Endodermal cell (in vitro differentiated cells): ENCODE measurements around the gene RBM17. TPM values are rescaled to one million over a fixed set of nuclear protein-coding genes. Genes with fewer than 3 reads are reported as not detected.

Experiments
- DNase-seq: peaks from one replicate; pipeline ENCODE4 v3.0.0-alpha.2; 2017
- H3K27ac ChIP-seq: 2 replicates; pipeline ENCODE4 v1.5.1; 2013; ENCODE audit warnings: mild to moderate bottlenecking, low read depth, low read length, moderate library complexity
- H3K27me3 ChIP-seq: 2 replicates; pipeline ENCODE4 v1.6.1; 2013; ENCODE audit warnings: mild to moderate bottlenecking, low read length, moderate library complexity; ENCODE audit not compliant: insufficient read depth, control insufficient read depth, poor library complexity, severe bottlenecking
- H3K36me3 ChIP-seq: 2 replicates; pipeline ENCODE4 v1.7.0; 2013; ENCODE audit warnings: mild to moderate bottlenecking, low read length, moderate library complexity; ENCODE audit not compliant: control insufficient read depth, insufficient read depth
- H3K4me1 ChIP-seq: one replicate; pipeline ENCODE4 v1.7.0; 2013; ENCODE audit warnings: low read length; ENCODE audit not compliant: control insufficient read depth, insufficient read depth
- H3K4me3 ChIP-seq: 2 replicates; pipeline ENCODE4 v1.5.1; 2013; ENCODE audit warnings: mild to moderate bottlenecking, low read length, moderate library complexity
- H3K9ac ChIP-seq: 2 replicates; pipeline ENCODE4 v1.6.1; 2013; ENCODE audit warnings: mild to moderate bottlenecking, low read length, moderate library complexity; ENCODE audit not compliant: poor library complexity, severe bottlenecking; ENCODE audit errors: extremely low read depth
- H3K9me3 ChIP-seq: 2 replicates; pipeline ENCODE4 v1.6.1; 2013; ENCODE audit warnings: mild to moderate bottlenecking, low read length, moderate library complexity; ENCODE audit not compliant: control insufficient read depth
- H3K27ac Mint-ChIP-seq: 2 replicates; pipeline ENCODE4 v1.8.0; 2020; ENCODE audit warnings: mixed read lengths
- H3K27me3 Mint-ChIP-seq: 2 replicates; pipeline ENCODE4 v1.8.0; 2021; ENCODE audit warnings: mild to moderate bottlenecking, mixed read lengths; ENCODE audit not compliant: insufficient read depth
- H3K36me3 Mint-ChIP-seq: 2 replicates; pipeline ENCODE4 v1.8.0; 2020; ENCODE audit warnings: low read depth, mixed read lengths
- H3K4me1 Mint-ChIP-seq: 2 replicates; pipeline ENCODE4 v1.8.0; 2020; ENCODE audit warnings: mixed read lengths
- H3K4me3 Mint-ChIP-seq: 2 replicates; pipeline ENCODE4 v1.8.0; 2020; ENCODE audit warnings: mild to moderate bottlenecking, moderate library complexity, mixed read lengths
- H3K9me3 Mint-ChIP-seq: 2 replicates; pipeline ENCODE4 v1.8.0; 2020; ENCODE audit warnings: mild to moderate bottlenecking, mixed read lengths
- CTCF ChIP-seq: fragments of 200-600 bp; sonication (generic); conservative IDR thresholded peaks from 2 replicates; pipeline ENCODE4 v1.5.0; 2021; ENCODE audit warnings: antibody characterized with exemption, mild to moderate bottlenecking
- WGBS, 2 experiments: methylation state at CpG; one replicate each; pipeline versions ENCODE4 v1.1.5 to v1.1.7; 2013; ENCODE audit warnings: missing lambda C conversion rate in 2 of 2, mixed read lengths in 1 of 2; ENCODE audit not compliant: insufficient coverage in 1 of 2, insufficient read length in 1 of 2; 5-methylcytosine and 5-hydroxymethylcytosine counted together
- total RNA-seq, 2 donors: library from RNA; stranded (reverse); fragmentation: NEBNext Ultra II Directional in 1 of 2; extraction: Animal tissue kit (Norgen Biotek cat#: 25700) in 1 of 2; gene quantifications; 2 replicates in 1 of 2; 3 replicates in 1 of 2; pipeline ENCODE4 v1.2.1, GENCODE V29; 2021

Gene RBM17
- total RNA-seq, 2 donors from 2014 or later = 123 to 139 TPM

GRCh38 chr10:6142644-6143043, 53.8 kb downstream of the RBM17 start:
- Mint-ChIP-seq H3K27ac (no peak overlapping the region), H3K4me3 (no peak overlapping the region), H3K9me3 (no peaks in the 10 kb centered on the region), H3K27me3 (peaks cover 33% of the 10 kb centered on the region), H3K4me1 (peaks cover 16% of the 10 kb centered on the region), H3K36me3 (no peaks in the 10 kb centered on the region)
- H3K4me1 ChIP-seq = peaks cover 15% of the 10 kb centered on the region
- H3K27ac ChIP-seq = no peak overlapping the region
- no peaks in the 10 kb centered on the region for H3K9me3 ChIP-seq
- H3K36me3 ChIP-seq = no peaks in the 10 kb centered on the region
- WGBS, 2 experiments = 87 to 95% methylated on average over 6 to 7 of the region's 7 CpGs
- no peaks in the 10 kb centered on the region for H3K27me3 ChIP-seq
- no peak for TF ChIP-seq CTCF
- no peak overlapping the region for H3K9ac ChIP-seq
- DNase-seq = no peak
- no peak overlapping the region for H3K4me3 ChIP-seq

- Histone ChIP-seq H3K9me3 (no peaks in the 10 kb centered on the region), H3K36me3 (no peaks in the 10 kb centered on the region), H3K27ac (no peak overlapping the region), H3K27me3 (no peaks in the 10 kb centered on the region), H3K4me1 (peaks cover 15% of the 10 kb centered on the region), H3K4me3 (no peak overlapping the region), H3K9ac (no peak overlapping the region)
- Mint-ChIP-seq H3K27me3 (peaks cover 29% of the 10 kb centered on the region), H3K36me3 (no peaks in the 10 kb centered on the region), H3K4me3 (no peak overlapping the region), H3K9me3 (no peaks in the 10 kb centered on the region), H3K4me1 (peaks cover 16% of the 10 kb centered on the region), H3K27ac (no peak overlapping the region)
- DNase-seq = no peak
- WGBS, 2 experiments = 90 to 92% methylated on average over 9 to 13 of the region's 13 CpGs
- no peak for TF ChIP-seq CTCF
Observed at GRCh38 chr10:6143181-6143580, 54.3 kb downstream of the RBM17 start.

GRCh38 chr10:6144406-6145165, 55.8 kb downstream of the RBM17 start:
- DNase-seq = peak; percentile 92
- no peak for TF ChIP-seq CTCF
- no peaks in the 10 kb centered on the region for H3K9me3 ChIP-seq
- peaks cover 15% of the 10 kb centered on the region for H3K4me1 ChIP-seq
- peak overlapping the region; percentile 81 for H3K4me3 ChIP-seq
- H3K27me3 Mint-ChIP-seq = peaks cover 22% of the 10 kb centered on the region
- no peak overlapping the region for H3K27ac ChIP-seq
- H3K27ac Mint-ChIP-seq = no peak overlapping the region
- H3K4me3 Mint-ChIP-seq = peak overlapping the region; percentile 65
- 2 to 8% methylated on average over 16 to 81 of the region's 81 CpGs for WGBS, 2 experiments
- H3K4me1 Mint-ChIP-seq = peaks cover 16% of the 10 kb centered on the region
- no peaks in the 10 kb centered on the region for H3K36me3 ChIP-seq
- peak overlapping the region; percentile 20 for H3K9ac ChIP-seq
- H3K36me3 Mint-ChIP-seq = peaks cover 1% of the 10 kb centered on the region
- H3K27me3 ChIP-seq = no peaks in the 10 kb centered on the region
- no peaks in the 10 kb centered on the region for H3K9me3 Mint-ChIP-seq
